Stomach (tissue), 4 donors: ENCODE data around the gene ZNRF3.

Experiments
- POLR2A ChIP-seq, 4 donors: fragments of 450-650 bp; IDR thresholded peaks; one replicate each; pipeline ENCODE4 v1.6.1; 2016; ENCODE audit warnings: antibody characterized with exemption in 4 of 4, control low read depth in 2 of 4, mild to moderate bottlenecking in 1 of 4, moderate library complexity in 1 of 4
- POLR2AphosphoS5 ChIP-seq, 3 donors: sonication (generic); formaldehyde crosslinking; IDR thresholded peaks; one replicate each; pipeline ENCODE4 v1.6.1; 2016; ENCODE audit warnings: antibody characterized with exemption in 3 of 3
- TF ChIP-seq, protein P1 (sequence below), 7 experiments: fragments of 450-650 bp in 4 of 7; fragments of 200-600 bp in 3 of 7; sonication (generic) in 3 of 7; IDR thresholded peaks; one replicate each; pipeline ENCODE4 v1.5.1; 2016 to 2019; ENCODE audit warnings: antibody characterized with exemption in 7 of 7, control low read depth in 2 of 7, mild to moderate bottlenecking in 1 of 7

DNA sequence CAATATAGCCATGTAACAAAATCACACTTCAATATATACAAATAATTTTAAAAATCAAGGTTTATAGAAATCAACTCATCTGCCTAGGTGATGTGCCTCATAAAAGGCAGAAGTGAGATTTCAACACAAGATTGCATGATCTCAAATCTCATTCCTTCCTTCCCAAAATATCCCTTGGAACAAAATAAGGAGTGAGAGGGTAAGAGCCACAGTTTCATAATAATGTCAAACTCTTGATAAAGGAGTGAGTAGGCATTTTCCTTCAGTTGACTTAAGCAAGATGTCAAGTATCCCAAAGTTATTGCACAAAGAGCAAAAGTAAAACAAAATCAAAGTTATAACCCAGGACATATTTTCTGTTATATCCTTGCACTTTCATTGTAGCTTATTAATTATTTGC is 97.0 kb downstream of the ZNRF3 start:
- TF ChIP-seq, protein P1, sequence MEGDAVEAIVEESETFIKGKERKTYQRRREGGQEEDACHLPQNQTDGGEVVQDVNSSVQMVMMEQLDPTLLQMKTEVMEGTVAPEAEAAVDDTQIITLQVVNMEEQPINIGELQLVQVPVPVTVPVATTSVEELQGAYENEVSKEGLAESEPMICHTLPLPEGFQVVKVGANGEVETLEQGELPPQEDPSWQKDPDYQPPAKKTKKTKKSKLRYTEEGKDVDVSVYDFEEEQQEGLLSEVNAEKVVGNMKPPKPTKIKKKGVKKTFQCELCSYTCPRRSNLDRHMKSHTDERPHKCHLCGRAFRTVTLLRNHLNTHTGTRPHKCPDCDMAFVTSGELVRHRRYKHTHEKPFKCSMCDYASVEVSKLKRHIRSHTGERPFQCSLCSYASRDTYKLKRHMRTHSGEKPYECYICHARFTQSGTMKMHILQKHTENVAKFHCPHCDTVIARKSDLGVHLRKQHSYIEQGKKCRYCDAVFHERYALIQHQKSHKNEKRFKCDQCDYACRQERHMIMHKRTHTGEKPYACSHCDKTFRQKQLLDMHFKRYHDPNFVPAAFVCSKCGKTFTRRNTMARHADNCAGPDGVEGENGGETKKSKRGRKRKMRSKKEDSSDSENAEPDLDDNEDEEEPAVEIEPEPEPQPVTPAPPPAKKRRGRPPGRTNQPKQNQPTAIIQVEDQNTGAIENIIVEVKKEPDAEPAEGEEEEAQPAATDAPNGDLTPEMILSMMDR (IDR thresholded peaks at IDR 0.05) = no peak
- TF ChIP-seq POLR2AphosphoS5 (IDR thresholded peaks at IDR 0.05) (no peak), POLR2A (IDR thresholded peaks at IDR 0.05) (no peak)
